Prostate gland (tissue), 2 donors: ENCODE data around the gene EGR1. TPM values are rescaled to one million over a fixed set of nuclear protein-coding genes. Genes with fewer than 3 reads are reported as not detected.

Experiments used
- DNase-seq: peaks from one replicate; pipeline ENCODE4 v3.0.0-alpha.2; 2019; ENCODE audit warnings: low spot score
- H3K27ac ChIP-seq, 2 donors: fragments of 200-600 bp; sonication (generic); 2 replicates each; pipeline ENCODE4 v1.5.1; 2017 to 2019
- H3K27me3 ChIP-seq: fragments of 200-600 bp; sonication (generic); replicated peaks from 2 replicates; pipeline ENCODE4 v1.5.1; 2019; ENCODE audit not compliant: insufficient read depth
- H3K36me3 ChIP-seq, 2 donors: fragments of 200-600 bp; sonication (generic); 1 replicate in 1 of 2; 2 replicates in 1 of 2; pipeline versions ENCODE4 v1.5.1 to v1.8.1; 2017 to 2019
- H3K4me1 ChIP-seq: fragments of 200-600 bp; sonication (generic); replicated peaks from 2 replicates; pipeline ENCODE4 v1.5.1; 2019
- H3K4me3 ChIP-seq, 2 donors: fragments of 200-600 bp; sonication (generic); 2 replicates each; pipeline ENCODE4 v1.5.1; 2017 to 2019
- H3K9me3 ChIP-seq: fragments of 200-600 bp; sonication (generic); 2 replicates; pipeline ENCODE4 v1.5.1; 2017
- CTCF ChIP-seq, 4 experiments: fragments of 200-600 bp in 2 of 4; fragments of 450-650 bp in 2 of 4; sonication (generic) in 2 of 4; IDR thresholded peaks; 1 replicate in 3 of 4; 2 replicates in 1 of 4; pipeline ENCODE4 v1.5.1; 2016 to 2019; ENCODE audit warnings: antibody characterized with exemption in 4 of 4, mild to moderate bottlenecking in 2 of 4, moderate library complexity in 2 of 4
- POLR2A ChIP-seq: fragments of 450-650 bp; IDR thresholded peaks from one replicate; pipeline ENCODE4 v1.6.1; 2016; ENCODE audit warnings: antibody characterized with exemption, mild to moderate bottlenecking
- POLR2AphosphoS5 ChIP-seq: sonication (generic); formaldehyde crosslinking; IDR thresholded peaks from one replicate; pipeline ENCODE4 v1.6.1; 2017; ENCODE audit warnings: antibody characterized with exemption
- WGBS: methylation state at CpG from one replicate; pipeline ENCODE4 v1.1.5; 2018; 5-methylcytosine and 5-hydroxymethylcytosine counted together
- intact Hi-C: fragments of 100-400 bp; cut with DNase I; formaldehyde crosslinking; loops from one replicate; pipeline ENCODE4 v1.14.2; 2022
- total RNA-seq, 2 donors: library from RNA; depleted of rRNA; stranded (reverse); fragments of >200 nt; gene quantifications; one replicate each; pipeline ENCODE4 v1.1.0, GENCODE V29; 2016

Gene EGR1
- total RNA-seq, result 10 to 100 TPM; 12.2 to 19.5 TPM

- Histone ChIP-seq H3K27me3 (no peaks in the 10 kb centered on the region), H3K36me3 (no peaks in the 10 kb centered on the region), H3K4me1 (peaks cover 3% of the 10 kb centered on the region), H3K4me3 (peak within 1 kb of the TSS; percentile 69 to 97), H3K27ac (peak within 1 kb of the TSS; percentile 99), H3K9me3 (no peaks in the 10 kb centered on the region)
- TF ChIP-seq POLR2A (peak; percentile 97), CTCF (IDR thresholded peaks at IDR 0.05) (peak in 1 of 4 experiments; percentile 38), POLR2AphosphoS5 (peak; percentile 78)
- intact Hi-C loops, result no loop called here
- peak; percentile 96 for DNase-seq
- WGBS, result under 1% methylated on average over 70 of the region's 85 CpGs
Observed at GRCh38 chr5:138465261-138466124, at the start of gene EGR1. Gene EGR1 (plus strand): TSS chr5:138465479. CDS start chr5:138465762, 283 bp downstream.

- Histone ChIP-seq H3K9me3 (no peaks in the 10 kb centered on the region), H3K4me3 (no peak overlapping the region), H3K36me3 (peaks cover 6 to 24% of the 10 kb centered on the region in 2 donors), H3K27me3 (no peaks in the 10 kb centered on the region), H3K27ac (no peak overlapping the region), H3K4me1 (no peaks in the 10 kb centered on the region)
- DNase-seq, result no peak
- intact Hi-C loops, result no loop called here
- WGBS, result 91% methylated on average over 2 of the region's 2 CpGs
- TF ChIP-seq CTCF (IDR thresholded peaks at IDR 0.05) (no peak), POLR2AphosphoS5 (no peak), POLR2A (no peak)
Observed at GRCh38 chr5:138418444-138418843, 46.8 kb upstream of the EGR1 start.

GRCh38 chr5:138425079-138425478 is 40.2 kb upstream of the EGR1 start:
- intact Hi-C loops, result no loop called here

GRCh38 chr5:138435943-138436342 is 29.3 kb upstream of the EGR1 start:
- H3K36me3 ChIP-seq, result peaks cover 6 to 26% of the 10 kb centered on the region in 2 donors
- no peak for TF ChIP-seq POLR2AphosphoS5
- no peak for TF ChIP-seq CTCF (IDR thresholded peaks at IDR 0.05)
- no peak for TF ChIP-seq POLR2A
- H3K9me3 ChIP-seq, result no peaks in the 10 kb centered on the region
- no peak for DNase-seq
- whole genome bisulfite sequencing, result 82% methylated on average over 5 of the region's 5 CpGs
- H3K4me1 ChIP-seq, result no peaks in the 10 kb centered on the region
- no peak overlapping the region for H3K4me3 ChIP-seq
- H3K27me3 ChIP-seq, result no peaks in the 10 kb centered on the region
- H3K27ac ChIP-seq, result no peak overlapping the region
- intact Hi-C loops, result no loop called here

More at GRCh38 chr5:138425079-138425478, 40.2 kb upstream of the EGR1 start:
- no peak for DNase-seq
- H3K36me3 ChIP-seq, result peaks cover 6 to 20% of the 10 kb centered on the region in 2 donors
- WGBS, result 86% methylated on average over 1 of the region's 1 CpG
- H3K4me3 ChIP-seq, result no peak overlapping the region
- no peaks in the 10 kb centered on the region for H3K9me3 ChIP-seq
- no peaks in the 10 kb centered on the region for H3K27me3 ChIP-seq
- H3K27ac ChIP-seq, result no peak overlapping the region
- no peaks in the 10 kb centered on the region for H3K4me1 ChIP-seq
- no peak for TF ChIP-seq CTCF (IDR thresholded peaks at IDR 0.05)
- TF ChIP-seq POLR2A, result no peak
- TF ChIP-seq POLR2AphosphoS5, result no peak
